ENCODE results near the gene RFC2.
A peak's percentile ranks its signal among the peaks of the same experiment; 100 is the strongest.

The RFC2 gene

GRCh38 chr7:74185636-74186035 lies 68.6 kb downstream of the RFC2 start:
- DNase-seq, result no peak

GRCh38 chr7:74185016-74185415 lies 69.2 kb downstream of the RFC2 start:
- no peak for DNase-seq

GRCh38 chr7:74183653-74184450 lies 70.3 kb downstream of the RFC2 start:
- peak; percentile 12 to 27 for DNase-seq

- no peak for DNase-seq
Observed at GRCh38 chr7:74183142-74183541, 71.1 kb downstream of the RFC2 start.

- DNase-seq, result no peak
Observed at GRCh38 chr7:74182453-74183090, 71.6 kb downstream of the RFC2 start.

GRCh38 chr7:74181821-74182220 lies 72.4 kb downstream of the RFC2 start:
- DNase-seq, result no peak
